Prostate gland (tissue), 2 donors: ENCODE measurements around the gene F2R. TPM values are rescaled to one million over a fixed set of nuclear protein-coding genes. Genes with fewer than 3 reads are reported as not detected.

Experiments
- DNase-seq: peaks from one replicate; pipeline ENCODE4 v3.0.0-alpha.2; 2019; ENCODE audit warnings: low spot score
- H3K27ac ChIP-seq, 2 donors: fragments of 200-600 bp; sonication (generic); 2 replicates each; pipeline ENCODE4 v1.5.1; 2017 to 2019
- H3K27me3 ChIP-seq: fragments of 200-600 bp; sonication (generic); replicated peaks from 2 replicates; pipeline ENCODE4 v1.5.1; 2019; ENCODE audit not compliant: insufficient read depth
- H3K36me3 ChIP-seq, 2 donors: fragments of 200-600 bp; sonication (generic); 1 replicate in 1 of 2; 2 replicates in 1 of 2; pipeline versions ENCODE4 v1.5.1 to v1.8.1; 2017 to 2019
- H3K4me1 ChIP-seq: fragments of 200-600 bp; sonication (generic); replicated peaks from 2 replicates; pipeline ENCODE4 v1.5.1; 2019
- H3K4me3 ChIP-seq, 2 donors: fragments of 200-600 bp; sonication (generic); 2 replicates each; pipeline ENCODE4 v1.5.1; 2017 to 2019
- H3K9me3 ChIP-seq: fragments of 200-600 bp; sonication (generic); 2 replicates; pipeline ENCODE4 v1.5.1; 2017
- POLR2A ChIP-seq: fragments of 450-650 bp; IDR thresholded peaks from one replicate; pipeline ENCODE4 v1.6.1; 2016; ENCODE audit warnings: antibody characterized with exemption, mild to moderate bottlenecking
- POLR2AphosphoS5 ChIP-seq: sonication (generic); formaldehyde crosslinking; IDR thresholded peaks from one replicate; pipeline ENCODE4 v1.6.1; 2017; ENCODE audit warnings: antibody characterized with exemption
- WGBS: methylation state at CpG from one replicate; pipeline ENCODE4 v1.1.5; 2018; 5-methylcytosine and 5-hydroxymethylcytosine counted together
- intact Hi-C: fragments of 100-400 bp; cut with DNase I; formaldehyde crosslinking; loops from one replicate; pipeline ENCODE4 v1.14.2; 2022
- total RNA-seq, 2 donors: library from RNA; depleted of rRNA; stranded (reverse); fragments of >200 nt; gene quantifications; one replicate each; pipeline ENCODE4 v1.1.0, GENCODE V29; 2016
- TF ChIP-seq, protein P1 (sequence below), 4 experiments: fragments of 200-600 bp in 2 of 4; fragments of 450-650 bp in 2 of 4; sonication (generic) in 2 of 4; IDR thresholded peaks; 1 replicate in 3 of 4; 2 replicates in 1 of 4; pipeline ENCODE4 v1.5.1; 2016 to 2019; ENCODE audit warnings: antibody characterized with exemption in 4 of 4, mild to moderate bottlenecking in 2 of 4, moderate library complexity in 2 of 4

The F2R gene
- total RNA-seq, 2 donors from 2014 or later, result 4.1 to 22.3 TPM

DNA sequence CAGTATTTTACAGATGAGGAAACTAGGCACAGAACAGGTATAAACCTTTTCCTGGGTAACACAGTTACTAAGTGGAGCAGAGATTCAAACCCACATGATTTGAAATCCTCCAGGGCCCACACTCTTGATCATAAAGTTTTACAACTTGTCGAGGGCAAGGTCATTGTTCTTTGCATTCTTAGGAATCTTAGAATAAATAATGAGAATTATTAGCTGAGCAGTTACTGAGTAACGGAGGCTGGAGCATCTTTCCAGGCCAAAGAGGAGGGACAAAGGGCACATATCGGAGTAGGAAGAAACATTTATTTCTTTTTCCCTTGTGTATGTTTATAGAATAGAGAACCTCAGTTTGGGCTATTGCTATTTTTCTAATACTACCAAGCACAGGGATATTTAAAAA is 27.1 kb upstream of the F2R start:
- no peak for DNase-seq
- Histone ChIP-seq H3K27me3 (no peaks in the 10 kb centered on the region), H3K4me1 (peaks cover 10% of the 10 kb centered on the region), H3K4me3 (no peak overlapping the region), H3K27ac (no peak overlapping the region), H3K36me3 (no peaks in the 10 kb centered on the region), H3K9me3 (no peaks in the 10 kb centered on the region)
- no peak for TF ChIP-seq POLR2A
- TF ChIP-seq POLR2AphosphoS5, result no peak
- TF ChIP-seq, protein P1, sequence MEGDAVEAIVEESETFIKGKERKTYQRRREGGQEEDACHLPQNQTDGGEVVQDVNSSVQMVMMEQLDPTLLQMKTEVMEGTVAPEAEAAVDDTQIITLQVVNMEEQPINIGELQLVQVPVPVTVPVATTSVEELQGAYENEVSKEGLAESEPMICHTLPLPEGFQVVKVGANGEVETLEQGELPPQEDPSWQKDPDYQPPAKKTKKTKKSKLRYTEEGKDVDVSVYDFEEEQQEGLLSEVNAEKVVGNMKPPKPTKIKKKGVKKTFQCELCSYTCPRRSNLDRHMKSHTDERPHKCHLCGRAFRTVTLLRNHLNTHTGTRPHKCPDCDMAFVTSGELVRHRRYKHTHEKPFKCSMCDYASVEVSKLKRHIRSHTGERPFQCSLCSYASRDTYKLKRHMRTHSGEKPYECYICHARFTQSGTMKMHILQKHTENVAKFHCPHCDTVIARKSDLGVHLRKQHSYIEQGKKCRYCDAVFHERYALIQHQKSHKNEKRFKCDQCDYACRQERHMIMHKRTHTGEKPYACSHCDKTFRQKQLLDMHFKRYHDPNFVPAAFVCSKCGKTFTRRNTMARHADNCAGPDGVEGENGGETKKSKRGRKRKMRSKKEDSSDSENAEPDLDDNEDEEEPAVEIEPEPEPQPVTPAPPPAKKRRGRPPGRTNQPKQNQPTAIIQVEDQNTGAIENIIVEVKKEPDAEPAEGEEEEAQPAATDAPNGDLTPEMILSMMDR (IDR thresholded peaks at IDR 0.05), result no peak
- intact Hi-C loops, result no loop called here
- WGBS, result 57% methylated on average over 3 of the region's 3 CpGs

GRCh38 chr5:76689321-76690036 is 26.4 kb upstream of the F2R start:
- peaks cover 10% of the 10 kb centered on the region for H3K4me1 ChIP-seq
- intact Hi-C loops, result no loop called here
- peak overlapping the region; percentile 74 to 81 for H3K27ac ChIP-seq
- TF ChIP-seq, protein P1 (IDR thresholded peaks at IDR 0.05), result no peak
- TF ChIP-seq POLR2AphosphoS5 (no peak), POLR2A (no peak)
- no peaks in the 10 kb centered on the region for H3K9me3 ChIP-seq
- no peaks in the 10 kb centered on the region for H3K27me3 ChIP-seq
- no peak for DNase-seq
- 98% methylated on average over 3 of the region's 3 CpGs for WGBS
- H3K36me3 ChIP-seq, result no peaks in the 10 kb centered on the region
- H3K4me3 ChIP-seq, result no peak overlapping the region

- Histone ChIP-seq H3K4me1 (peaks cover 10% of the 10 kb centered on the region), H3K4me3 (no peak overlapping the region), H3K27ac (peak overlapping the region; percentile 74 to 81), H3K9me3 (no peaks in the 10 kb centered on the region), H3K36me3 (no peaks in the 10 kb centered on the region), H3K27me3 (no peaks in the 10 kb centered on the region)
- TF ChIP-seq, protein P1 (IDR thresholded peaks at IDR 0.05), result no peak
- WGBS, result 93% methylated on average over 3 of the region's 3 CpGs
- intact Hi-C loops, result no loop called here
- no peak for DNase-seq
These were observed 25.8 kb upstream of the F2R start for GRCh38 chr5:76690037-76690679.

DNA sequence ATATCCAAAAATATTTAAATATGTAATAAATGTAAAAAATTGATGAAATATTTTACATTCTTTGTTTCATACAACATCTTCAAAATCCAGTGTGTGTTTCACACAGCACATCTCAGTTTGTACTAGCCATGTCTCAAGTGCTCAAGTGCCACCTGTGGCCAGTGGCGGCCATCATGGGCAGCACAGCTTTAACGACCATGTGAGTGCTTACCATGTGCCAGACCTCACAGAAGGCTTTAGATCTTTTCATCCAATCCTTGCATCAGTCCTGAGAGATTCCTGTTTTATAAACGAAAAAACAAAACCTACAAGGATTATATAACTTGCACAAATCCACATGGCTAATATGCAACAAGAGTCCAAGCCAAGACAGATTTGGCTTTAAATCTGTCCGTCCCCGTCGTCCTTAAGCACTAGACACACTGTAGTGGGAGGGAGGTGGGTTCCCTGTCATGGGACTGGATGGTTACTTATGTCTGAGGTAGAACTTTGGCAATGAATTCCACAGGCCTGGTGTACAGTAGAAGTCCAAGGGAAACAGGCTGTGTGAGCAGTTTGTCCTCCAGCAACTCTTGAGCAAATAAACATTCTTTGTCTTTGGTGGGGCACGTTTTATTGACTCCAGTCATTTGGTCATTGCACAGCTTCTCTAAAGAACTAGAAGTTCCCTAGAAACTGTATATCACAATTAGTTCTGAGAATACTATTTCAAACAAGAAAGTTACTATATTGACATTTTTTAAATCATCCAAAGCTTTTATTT is 25.0 kb upstream of the F2R start:
- intact Hi-C loops, result no loop called here
- Histone ChIP-seq H3K4me1 (peaks cover 10% of the 10 kb centered on the region), H3K4me3 (no peak overlapping the region), H3K27me3 (no peaks in the 10 kb centered on the region), H3K9me3 (no peaks in the 10 kb centered on the region), H3K27ac (peak overlapping the region; percentile 74 to 81), H3K36me3 (no peaks in the 10 kb centered on the region)
- TF ChIP-seq, protein P1 (IDR thresholded peaks at IDR 0.05), result no peak
- TF ChIP-seq POLR2AphosphoS5, result peak; percentile 83
- peak; percentile 74 for DNase-seq
- WGBS, result 44% methylated on average over 7 of the region's 7 CpGs
